Raji (cell line): ENCODE results near the gene PSMD6.

Source experiments
- POLR2A ChIP-seq: IDR thresholded peaks from 2 replicates; pipeline ENCODE4 v1.6.1; 2011; ENCODE audit warnings: low read depth, low read length, control low read depth; ENCODE audit not compliant: insufficient read depth

PSMD6 gene

DNA sequence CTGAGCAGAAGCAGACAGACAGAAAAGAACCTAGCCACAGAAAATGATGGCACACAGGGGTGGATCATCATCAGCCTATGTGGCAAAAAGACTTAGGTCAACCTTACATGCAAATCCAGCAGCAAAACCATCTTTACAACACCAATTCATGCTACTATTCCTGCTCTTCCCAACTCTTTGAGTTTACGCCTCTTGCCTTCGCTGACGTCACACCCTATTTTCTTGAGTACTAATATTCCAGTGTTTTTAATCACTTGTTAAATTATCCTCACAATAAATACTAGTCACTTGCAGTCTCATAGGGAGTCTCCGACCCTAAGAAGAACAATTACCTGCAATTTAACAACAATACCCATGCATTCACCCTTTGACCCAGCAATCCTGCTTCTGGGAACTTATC lies 6.0 kb upstream of the PSMD6 start:
- no peak for TF ChIP-seq POLR2A

DNA sequence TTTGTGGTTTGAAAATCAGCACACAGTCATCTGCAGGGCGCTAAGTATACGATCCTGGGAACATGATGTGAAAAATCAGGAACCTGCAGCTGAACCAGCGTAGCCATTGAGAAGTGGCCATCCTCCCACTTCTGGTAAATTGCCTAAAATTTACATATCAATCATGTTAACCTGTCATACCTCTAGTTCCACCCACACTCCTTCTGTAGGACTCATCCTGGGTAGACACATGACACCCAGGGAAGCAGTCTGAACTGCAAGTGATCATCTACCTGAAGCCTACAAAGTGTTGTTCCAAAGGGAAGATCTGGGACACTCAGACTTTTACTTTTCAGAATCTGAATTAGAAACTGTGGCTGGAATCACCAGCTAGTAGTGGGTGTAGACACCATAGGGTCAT lies 5.5 kb upstream of the PSMD6 start:
- TF ChIP-seq POLR2A = no peak

DNA sequence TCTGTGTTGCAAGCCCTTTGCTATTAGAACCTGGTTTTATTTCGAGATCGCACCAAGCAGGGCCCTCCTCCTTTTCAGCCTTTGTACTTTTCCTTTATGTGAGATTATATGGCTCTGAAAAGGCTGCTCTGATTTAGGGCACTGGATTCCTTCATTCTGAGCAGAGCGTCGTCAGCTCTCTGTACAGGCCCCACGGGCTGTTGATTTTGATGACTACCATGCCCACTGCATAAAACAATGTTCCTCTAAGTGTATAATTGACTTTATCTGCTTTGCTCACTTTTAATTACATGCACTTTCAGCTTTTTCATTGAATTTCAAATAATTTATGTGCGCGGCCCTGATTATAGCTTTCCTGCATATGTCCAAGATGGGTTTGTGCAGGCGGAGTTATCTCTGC lies 4.4 kb upstream of the PSMD6 start:
- TF ChIP-seq POLR2A = no peak

DNA sequence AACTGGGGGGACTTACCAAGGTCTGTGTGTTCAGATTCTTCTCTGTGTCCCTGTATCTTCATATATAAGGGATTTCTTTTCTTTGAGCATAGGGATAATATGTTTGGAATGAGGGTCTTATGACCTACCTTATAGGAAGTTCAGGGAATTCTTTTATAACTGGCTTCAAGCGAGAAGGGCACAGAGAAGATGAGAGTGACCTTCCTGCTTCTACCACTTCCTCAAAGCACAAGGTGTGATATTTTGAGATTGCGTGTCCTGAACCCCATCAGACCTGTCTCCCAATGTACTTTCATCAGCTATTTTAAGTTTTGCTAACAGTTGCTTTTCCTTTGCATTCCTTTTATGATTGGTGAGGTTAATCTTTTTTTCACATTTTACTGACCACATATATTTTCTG lies 3.1 kb upstream of the PSMD6 start:
- TF ChIP-seq POLR2A = no peak

DNA sequence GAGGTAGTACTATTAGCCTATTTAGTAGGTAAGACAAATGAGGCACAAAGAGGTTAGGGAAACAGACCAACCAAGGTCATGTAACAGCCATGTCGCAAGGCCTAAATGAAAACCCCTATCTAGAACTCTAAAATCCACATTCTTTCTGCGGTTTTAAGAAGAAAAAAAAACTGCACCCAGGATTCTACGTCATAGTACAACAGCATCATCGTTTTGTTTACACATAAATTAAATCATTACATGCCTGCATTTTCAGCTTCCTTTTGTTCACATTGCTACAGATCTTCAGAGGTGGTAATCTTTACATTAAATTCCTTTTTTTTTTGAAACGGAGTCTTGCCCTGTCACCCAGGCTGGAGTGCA lies 548 bp upstream of the PSMD6 start:
- no peak for TF ChIP-seq POLR2A

DNA sequence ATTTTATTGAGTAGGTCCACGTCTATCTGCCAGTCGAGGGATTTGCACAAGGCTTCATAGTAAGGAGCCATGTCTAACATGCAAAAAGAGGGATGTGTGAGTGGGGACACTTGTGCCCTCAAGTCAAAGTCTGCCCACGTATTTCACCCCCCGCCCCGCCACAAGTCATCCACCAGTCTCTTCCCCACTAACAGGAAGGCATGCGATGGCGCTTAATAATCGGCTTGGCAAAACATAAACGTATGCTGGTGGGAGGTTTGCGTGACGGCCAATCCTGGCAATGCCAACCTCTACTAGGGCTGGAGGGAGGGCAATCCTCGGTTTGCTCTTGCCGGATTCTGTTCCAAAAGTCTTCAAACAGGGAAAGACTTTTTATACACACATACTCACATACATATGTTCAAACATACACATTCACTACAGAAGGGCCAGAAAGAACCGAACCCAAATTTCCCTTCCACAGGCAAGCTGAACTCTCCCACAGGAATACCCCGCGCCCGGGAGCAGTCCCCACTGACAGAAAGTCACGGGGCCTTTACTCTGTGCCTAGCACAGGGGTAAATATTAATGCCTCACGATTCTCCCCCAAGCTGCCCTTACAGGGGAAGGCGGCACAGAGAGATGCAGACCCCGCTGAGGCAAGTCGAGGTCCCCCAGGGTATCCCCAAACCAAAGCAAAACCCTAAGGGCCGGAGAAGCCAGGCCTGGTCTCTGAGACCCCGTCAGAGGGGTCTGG lies 675 bp downstream of the PSMD6 start:
- no peak for TF ChIP-seq POLR2A

DNA sequence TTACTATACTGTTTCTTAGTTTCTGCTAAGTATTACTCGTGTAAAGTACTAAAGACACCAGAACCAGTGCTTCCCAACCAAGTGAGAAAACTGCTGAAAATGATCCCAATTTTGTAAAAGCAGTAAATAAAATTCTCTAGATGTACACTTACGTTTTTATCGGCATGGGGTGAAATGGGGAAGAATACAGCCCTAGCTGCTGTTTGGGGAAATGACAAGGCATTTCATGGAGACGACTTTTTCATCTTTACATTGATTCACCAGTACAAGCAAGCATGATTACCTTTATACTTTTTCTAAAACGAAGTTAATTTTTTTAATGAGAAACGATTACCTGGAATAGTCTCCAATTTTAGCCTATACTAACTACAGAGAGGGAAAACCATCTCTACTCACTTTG lies 1.4 kb downstream of the PSMD6 start:
- TF ChIP-seq POLR2A = no peak

DNA sequence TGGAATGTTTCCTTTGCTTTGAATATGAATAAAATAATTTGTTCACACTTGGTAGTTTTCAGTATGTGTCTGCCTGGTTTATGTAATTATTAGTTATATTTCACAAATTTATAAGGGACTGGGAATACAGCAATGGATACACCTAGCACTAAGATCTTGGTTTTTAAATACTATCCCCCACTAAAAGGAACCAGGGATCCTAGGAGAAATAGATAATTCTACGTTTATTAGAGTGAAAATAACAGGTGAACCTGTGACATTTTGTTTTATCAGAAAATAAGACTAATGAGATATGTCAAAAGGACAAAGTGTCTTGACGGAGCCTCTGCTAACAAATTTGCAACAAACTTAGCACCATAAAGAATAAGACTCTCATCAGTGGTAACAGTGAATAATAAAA lies 3.4 kb downstream of the PSMD6 start:
- TF ChIP-seq POLR2A = no peak

DNA sequence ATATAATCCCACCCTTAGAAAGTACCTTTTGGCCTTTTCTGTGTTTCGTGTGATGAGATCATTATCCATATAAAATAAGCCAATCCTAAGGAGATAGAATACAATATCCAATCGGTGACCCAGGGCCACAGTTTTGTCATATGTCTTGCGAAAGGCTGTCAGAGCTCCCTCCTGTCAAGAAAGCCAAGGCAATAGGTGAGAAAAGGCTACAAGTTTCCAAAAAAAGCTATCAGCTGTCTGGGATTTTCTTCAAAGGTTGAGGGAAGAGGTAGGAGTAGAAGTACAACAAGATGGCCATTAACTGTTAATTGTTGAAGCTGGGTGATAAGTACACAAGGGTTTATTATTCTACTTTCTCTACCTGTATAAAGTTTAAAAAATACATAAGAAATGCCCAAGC lies 4.0 kb downstream of the PSMD6 start:
- no peak for TF ChIP-seq POLR2A

DNA sequence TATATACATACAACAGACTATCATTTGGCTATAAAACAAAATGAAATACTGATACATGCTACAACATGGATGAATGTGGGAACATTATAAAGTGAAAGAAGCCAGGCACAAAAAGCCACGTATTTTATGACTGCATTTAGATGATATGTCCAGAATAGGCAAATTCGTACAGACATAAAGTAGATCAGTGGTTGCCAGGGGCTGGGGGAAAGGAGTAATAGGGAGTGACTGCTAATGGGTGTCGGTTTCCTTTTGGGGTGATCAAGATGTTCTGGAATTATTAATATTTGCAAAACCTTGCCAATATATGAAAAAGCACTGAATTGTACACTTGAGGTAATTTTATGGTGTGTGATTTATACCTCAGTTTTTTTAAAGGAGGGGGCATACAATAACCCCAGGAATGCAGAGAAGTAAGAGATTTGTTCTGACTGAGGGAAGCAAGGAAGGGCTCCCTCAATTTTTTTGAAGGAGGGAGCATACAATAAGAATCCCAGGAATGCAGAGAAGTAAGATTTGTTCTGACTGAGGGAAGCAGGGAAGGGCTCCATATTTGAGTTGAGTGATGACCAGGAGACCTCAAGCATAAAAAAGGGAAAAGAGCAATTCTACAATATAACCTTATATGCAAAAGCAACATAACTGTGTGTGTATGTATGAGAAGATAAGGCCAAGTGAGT lies 6.2 kb downstream of the PSMD6 start:
- no peak for TF ChIP-seq POLR2A

DNA sequence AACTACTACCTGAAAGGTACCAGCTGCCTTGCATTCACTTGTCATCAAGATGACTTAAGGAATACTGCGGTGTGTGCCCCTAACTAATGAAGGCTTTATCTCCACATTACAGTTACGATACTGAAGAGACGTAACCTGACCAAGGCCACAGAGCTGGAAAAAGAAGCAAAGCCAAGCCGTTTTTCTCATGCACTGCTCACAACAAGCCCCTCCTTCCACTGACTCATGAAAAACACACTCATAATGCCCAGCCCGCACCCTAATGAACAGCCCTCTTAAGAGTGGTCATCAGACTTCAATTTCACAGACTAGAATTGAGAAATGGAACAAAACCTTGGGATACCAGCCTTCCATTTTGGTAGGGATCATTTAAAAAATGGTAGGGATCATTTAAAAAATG lies 11.6 kb downstream of the PSMD6 start:
- TF ChIP-seq POLR2A = no peak

DNA sequence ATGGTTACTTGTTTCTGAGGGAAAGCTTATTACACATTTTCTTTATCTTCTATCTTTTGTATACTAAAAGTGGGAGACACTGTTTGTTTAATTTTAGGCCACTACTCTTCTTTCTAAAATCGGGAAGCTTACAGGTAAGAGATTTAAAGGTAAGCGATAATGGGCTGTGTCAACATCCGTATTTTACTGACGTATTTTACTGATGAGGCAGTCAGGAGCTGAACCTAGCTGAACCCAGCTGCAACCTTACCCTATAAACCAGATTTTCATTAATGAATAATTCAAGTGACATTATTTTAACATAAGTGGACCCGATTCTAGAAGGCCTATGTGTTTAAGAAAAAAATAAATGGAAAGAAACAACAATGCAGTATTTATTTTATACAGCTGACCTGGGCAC lies 13.1 kb downstream of the PSMD6 start:
- no peak for TF ChIP-seq POLR2A

DNA sequence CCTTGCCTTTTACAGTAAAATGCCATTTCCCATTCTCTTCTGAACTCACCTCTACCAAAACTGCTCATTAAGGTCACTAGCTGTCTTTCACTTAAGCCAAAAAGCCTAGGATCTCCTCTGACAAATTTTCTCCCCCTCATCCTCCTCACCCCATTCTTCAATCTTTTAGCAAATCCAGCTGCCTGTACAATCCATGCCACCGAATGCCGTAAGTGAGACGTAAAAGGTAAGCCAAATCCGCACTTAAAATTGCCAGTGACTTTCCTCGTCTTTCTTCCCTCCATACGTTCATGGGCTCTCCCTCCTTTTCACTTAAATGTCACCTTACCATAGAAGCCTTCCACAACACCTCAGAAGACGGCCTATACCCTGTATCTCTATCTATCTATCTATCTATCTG lies 13.8 kb downstream of the PSMD6 start:
- TF ChIP-seq POLR2A = no peak

DNA sequence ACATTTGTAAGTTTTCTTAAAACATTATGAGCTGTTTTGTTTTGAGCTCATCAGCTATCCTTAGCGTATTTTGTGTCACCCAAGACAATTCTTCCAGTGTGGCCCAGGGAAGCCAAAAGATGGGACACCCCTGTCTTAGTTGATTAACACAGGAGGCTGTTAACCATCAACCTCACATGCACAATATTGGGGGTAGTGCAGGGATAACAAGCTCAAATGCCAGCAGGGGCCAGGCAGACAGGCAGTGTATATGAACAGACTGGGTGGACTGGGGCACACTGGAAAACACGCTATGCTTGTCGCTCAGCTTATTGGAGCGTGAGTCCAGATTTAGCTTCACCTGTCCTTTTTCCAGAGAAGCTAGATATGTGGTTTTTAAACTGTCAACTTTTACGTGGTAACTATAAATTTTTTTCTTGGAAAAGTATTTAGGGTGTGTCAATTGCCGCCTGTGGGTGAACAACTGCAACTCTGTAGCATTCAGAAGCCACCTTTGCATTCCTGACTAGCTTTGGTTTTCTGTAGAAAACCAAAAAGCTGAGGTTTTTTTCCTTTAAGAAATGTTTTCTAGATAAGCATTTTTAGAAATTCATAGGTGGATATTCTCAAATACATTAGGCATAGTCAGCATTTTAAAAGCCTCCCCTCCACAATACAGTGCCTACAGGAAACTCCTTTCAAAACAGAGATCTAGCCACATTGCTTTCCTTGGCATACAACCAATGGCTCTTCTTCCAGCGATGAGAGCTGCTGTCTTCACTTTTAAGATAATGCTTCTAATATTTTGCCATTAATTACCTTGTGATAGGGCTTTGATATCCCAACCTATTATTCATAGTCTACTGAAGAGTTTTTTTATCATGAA lies 14.6 kb downstream of the PSMD6 start:
- TF ChIP-seq POLR2A = no peak

DNA sequence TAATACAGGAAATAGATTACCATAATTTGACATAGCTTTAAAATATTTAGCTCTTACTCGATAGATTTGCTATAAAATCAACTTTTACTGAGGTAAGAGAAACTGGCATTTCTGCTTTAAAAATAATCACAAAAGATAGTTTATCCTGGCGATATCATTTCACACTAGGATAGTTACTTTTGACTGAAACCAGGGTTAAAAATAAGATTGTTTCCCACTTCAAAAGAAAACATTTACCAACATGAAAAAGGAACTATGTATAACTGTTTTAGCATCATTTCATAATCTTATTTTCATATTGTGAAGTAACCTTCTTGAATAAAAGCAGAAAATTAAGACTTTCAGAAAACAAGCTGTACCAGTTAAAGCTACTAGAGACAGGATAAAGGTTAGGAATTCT lies 15.3 kb downstream of the PSMD6 start:
- TF ChIP-seq POLR2A = no peak

DNA sequence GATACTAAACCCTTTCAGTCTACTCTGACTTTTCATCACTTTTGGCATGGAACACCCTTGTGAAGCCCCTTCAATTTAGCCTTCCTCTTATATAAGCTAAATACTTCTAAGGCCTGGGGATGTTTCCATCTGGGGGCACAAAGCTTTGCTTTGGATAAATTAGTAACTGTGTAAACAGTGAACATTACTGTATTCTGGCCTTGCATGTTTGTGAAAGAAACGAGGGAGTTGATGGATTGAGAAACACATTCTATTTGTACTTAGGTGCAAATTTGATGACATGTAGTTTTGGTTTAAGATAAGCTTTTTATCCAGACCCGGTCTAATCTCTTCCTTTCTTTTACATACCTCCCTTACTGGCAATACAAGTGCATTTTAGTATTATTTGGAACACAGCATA lies 19.7 kb downstream of the PSMD6 start:
- no peak for TF ChIP-seq POLR2A

DNA sequence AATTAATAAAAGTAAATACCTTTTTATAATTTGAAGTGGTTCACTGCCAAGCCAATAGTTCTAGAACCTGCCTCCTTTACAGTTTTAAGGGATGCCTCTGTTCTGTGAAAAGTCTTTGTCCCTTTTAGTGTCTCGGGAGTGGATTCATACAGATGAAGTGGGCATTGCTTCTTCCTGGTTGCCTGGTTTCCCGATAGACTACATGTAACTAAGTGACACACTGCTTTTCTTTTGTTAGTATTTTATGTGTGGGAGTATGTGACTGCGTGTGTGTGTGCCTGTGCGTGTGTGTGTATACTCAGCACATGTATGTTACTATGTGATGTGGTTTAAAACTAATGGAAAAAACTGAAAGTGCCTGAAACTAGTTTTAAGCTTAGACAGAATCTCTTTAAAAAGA lies 21.1 kb downstream of the PSMD6 start:
- TF ChIP-seq POLR2A = no peak
